GM12865 (cell line): ENCODE measurements around the gene FBXO42.

Experiments
- DNase-seq: peaks from one replicate; pipeline ENCODE4 v3.0.0; 2010; ENCODE audit warnings: low read depth
- H3K4me3 ChIP-seq: 2 replicates; pipeline ENCODE4 v1.5.1; 2011; ENCODE audit warnings: mild to moderate bottlenecking, low read depth, low read length, control low read depth
- CTCF ChIP-seq: IDR thresholded peaks from 2 replicates; pipeline ENCODE4 v1.5.1; 2011; ENCODE audit warnings: low read length, control low read depth, low read depth, inconsistent platforms; ENCODE audit not compliant: insufficient read depth; ENCODE audit errors: missing control alignments

FBXO42 gene

GRCh38 chr1:16351994-16352841, at the start of gene FBXO42:
FBXO42 (minus strand) TSS chr1:16352480; CDS start chr1:16315418, 37,062 bp downstream.
- TF ChIP-seq CTCF = peak; percentile 51
- peak within 1 kb of the TSS; percentile 87 for H3K4me3 ChIP-seq
- DNase-seq = peak; percentile 96

- no peak for TF ChIP-seq CTCF
- H3K4me3 ChIP-seq = no peak overlapping the region
- no peak for DNase-seq
These were observed 46.2 kb upstream of the FBXO42 start for GRCh38 chr1:16398371-16398953.

- no peak for DNase-seq
- H3K4me3 ChIP-seq = no peak overlapping the region
- TF ChIP-seq CTCF = no peak
These were observed 44.8 kb upstream of the FBXO42 start for GRCh38 chr1:16397120-16397519.

DNA sequence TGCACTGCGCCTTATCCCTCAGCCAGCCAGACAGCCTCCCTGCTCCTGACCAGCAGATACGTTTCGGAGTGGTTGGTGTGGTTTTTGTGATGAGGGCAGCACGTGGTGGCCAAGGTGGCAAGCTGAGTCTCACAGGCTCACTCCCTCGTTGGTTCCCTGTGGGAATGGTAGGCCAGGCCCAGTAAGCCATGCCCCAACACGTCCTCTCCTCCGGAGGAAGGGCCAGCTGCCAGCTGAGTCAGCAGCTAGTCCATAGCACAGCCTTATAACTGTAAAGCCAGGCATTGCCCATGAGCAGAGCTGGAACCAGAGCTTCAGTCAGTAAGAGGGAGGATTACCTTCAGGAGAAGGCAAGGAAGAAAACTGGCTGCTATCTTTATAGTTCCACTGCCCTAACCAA, 44.3 kb upstream of the FBXO42 start:
- DNase-seq = no peak
- H3K4me3 ChIP-seq = no peak overlapping the region
- TF ChIP-seq CTCF = no peak

- H3K4me3 ChIP-seq = no peak overlapping the region
- no peak for DNase-seq
- TF ChIP-seq CTCF = no peak
These were observed 42.7 kb upstream of the FBXO42 start for GRCh38 chr1:16394977-16395376.

DNA sequence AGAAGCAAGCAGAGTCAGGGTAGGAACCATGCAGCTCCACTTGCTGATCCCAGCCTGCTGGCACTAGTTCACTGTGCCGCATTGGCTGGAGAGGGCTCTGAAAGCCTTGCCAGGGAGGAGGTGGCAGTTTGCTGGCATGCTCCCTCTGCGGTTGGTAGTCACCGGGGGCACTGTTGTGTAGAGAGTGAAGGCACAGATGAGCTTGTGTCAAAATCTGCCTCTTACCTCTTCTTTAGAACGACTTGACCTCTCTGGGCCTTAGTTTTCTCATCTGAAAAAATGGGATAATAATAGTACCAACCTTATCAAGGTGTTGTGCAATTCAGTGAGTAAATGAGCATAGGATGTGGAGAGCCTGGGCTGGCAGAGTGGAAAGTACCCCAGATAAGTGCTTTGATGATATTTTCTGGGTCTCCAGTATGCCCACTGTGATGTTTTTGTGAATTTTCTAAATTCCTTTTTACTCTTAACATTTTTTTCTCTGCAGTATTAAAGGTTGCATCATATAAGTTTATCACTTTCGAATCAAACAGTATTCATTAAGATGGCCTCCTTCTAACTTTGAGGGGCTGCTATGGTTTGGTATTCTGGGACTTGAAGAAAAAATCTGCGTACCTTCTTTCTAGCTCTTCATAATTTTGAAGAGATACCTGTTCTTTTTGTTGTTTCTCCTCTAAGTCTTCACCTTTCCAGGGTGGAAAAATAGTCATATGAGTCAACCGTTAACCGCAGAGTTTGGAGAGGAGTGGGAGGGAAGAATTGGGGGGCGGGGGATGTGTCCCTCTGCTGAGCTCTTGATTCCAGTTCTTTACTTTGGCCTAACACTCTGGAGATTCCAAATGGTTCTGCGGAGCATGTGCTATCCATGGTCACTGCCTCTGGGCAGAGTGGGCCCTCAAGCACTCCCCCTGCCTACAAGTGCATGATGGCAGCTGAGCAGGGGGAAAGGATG, 41.6 kb upstream of the FBXO42 start:
- TF ChIP-seq CTCF = no peak
- no peak overlapping the region for H3K4me3 ChIP-seq
- DNase-seq = no peak
